HG03066 (cell line): ENCODE measurements around the gene RETSAT.
"Not testable (repeated sequence)": the region's sequence is repeated elsewhere in the genome, so short reads cannot be mapped to it uniquely, and the experiment has no call there.

ENCODE experiments used
- ATAC-seq: cut with Tn5 transposase; IDR thresholded peaks from one replicate; pipeline ENCODE4 v1.9.1; 2021; ENCODE audit warnings: low read depth; ENCODE audit not compliant: unreplicated experiment

Gene RETSAT

GRCh38 chr2:85383151-85383550 is 28.8 kb upstream of the RETSAT start:
- not testable (repeated sequence) for ATAC-seq

- ATAC-seq, result no peak
These were observed 25.7 kb upstream of the RETSAT start for GRCh38 chr2:85380048-85380447.

- no peak for ATAC-seq
These were observed 23.9 kb upstream of the RETSAT start for GRCh38 chr2:85378257-85378656.

GRCh38 chr2:85377083-85377482 is 22.8 kb upstream of the RETSAT start:
- ATAC-seq, result no peak

- no peak for ATAC-seq
These were observed 22.1 kb upstream of the RETSAT start for GRCh38 chr2:85376291-85377065.

- ATAC-seq, result no peak
These were observed 16.7 kb upstream of the RETSAT start for GRCh38 chr2:85371045-85371444.

GRCh38 chr2:85369500-85369899 is 15.2 kb upstream of the RETSAT start:
- no peak for ATAC-seq

GRCh38 chr2:85368921-85369320 is 14.6 kb upstream of the RETSAT start:
- ATAC-seq, result no peak

- no peak for ATAC-seq
These were observed 12.9 kb upstream of the RETSAT start for GRCh38 chr2:85367180-85367579.

GRCh38 chr2:85362653-85363387 is 8.5 kb upstream of the RETSAT start:
- ATAC-seq, result not testable (repeated sequence)

GRCh38 chr2:85357736-85358135 is 3.4 kb upstream of the RETSAT start:
- no peak for ATAC-seq

GRCh38 chr2:85356186-85356585 is 1.9 kb upstream of the RETSAT start:
- no peak for ATAC-seq

- no peak for ATAC-seq
These were observed 1.2 kb upstream of the RETSAT start for GRCh38 chr2:85355521-85355920.

- peak; percentile 4 for ATAC-seq
These were observed 714 bp upstream of the RETSAT start for GRCh38 chr2:85355073-85355410.

GRCh38 chr2:85353876-85354285 is 447 bp downstream of the RETSAT start:
- peak; percentile 14 for ATAC-seq

- ATAC-seq, result no peak
These were observed 6.7 kb downstream of the RETSAT start for GRCh38 chr2:85347599-85347998.

GRCh38 chr2:85344356-85344954 is 9.9 kb downstream of the RETSAT start:
- no peak for ATAC-seq

GRCh38 chr2:85343207-85343895 is 11.0 kb downstream of the RETSAT start:
- ATAC-seq, result not testable (repeated sequence)

- no peak for ATAC-seq
These were observed 12.2 kb downstream of the RETSAT start for GRCh38 chr2:85342156-85342555.

- no peak for ATAC-seq
These were observed 12.9 kb downstream of the RETSAT start for GRCh38 chr2:85341269-85342029.
